OCI-LY3 (cell line): ENCODE data around the gene KLK7.

Experiments used
- EZH2phosphoT487 ChIP-seq: fragments of 200-600 bp; shearing (Covaris generic); IDR thresholded peaks from 2 replicates; pipeline ENCODE4 v1.6.1; 2018; ENCODE audit warnings: antibody characterized with exemption, mixed run types, low read depth
- TF ChIP-seq, protein P1 (sequence below): fragments of 200-600, 300-600 bp; sonication (generic); IDR thresholded peaks from 2 replicates; pipeline ENCODE4 v1.5.1; 2014; ENCODE audit warnings: antibody characterized with exemption, low read length, low read depth

DNA sequence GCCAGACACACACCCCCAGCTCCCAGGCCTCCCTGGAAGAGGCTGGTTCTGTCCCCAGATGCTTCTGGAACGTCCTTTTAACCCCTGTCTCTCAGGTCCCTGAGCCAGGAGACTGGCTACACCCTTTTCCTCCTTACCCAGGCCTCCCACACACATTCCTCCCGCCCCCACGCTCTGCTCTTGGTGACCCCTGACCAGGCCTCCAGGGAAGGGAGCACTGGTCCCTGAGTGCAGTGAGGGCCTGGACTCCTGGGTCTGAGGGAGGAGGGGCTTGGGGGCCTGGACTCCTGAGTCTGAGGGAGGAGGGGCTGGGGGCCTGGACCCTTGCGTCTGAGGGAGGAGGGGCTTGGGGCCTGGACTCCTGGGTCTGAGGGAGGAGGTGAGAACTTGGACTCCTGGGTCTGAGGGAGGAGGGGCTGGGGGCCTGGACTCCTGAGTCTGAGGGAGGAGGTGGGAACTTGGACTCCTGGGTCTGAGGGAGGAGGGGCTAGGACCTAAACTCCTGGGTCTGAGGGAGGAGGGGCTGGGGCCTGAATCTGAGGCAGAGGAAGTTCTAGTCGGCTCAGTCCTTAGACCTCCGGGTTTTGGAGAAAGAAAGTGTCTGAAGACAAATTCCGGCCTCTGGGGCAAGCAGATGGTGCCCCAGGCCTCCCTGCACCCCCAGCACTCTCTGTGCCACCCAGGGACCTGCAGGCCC is 14.9 kb downstream of the KLK7 start:
- TF ChIP-seq, protein P1, sequence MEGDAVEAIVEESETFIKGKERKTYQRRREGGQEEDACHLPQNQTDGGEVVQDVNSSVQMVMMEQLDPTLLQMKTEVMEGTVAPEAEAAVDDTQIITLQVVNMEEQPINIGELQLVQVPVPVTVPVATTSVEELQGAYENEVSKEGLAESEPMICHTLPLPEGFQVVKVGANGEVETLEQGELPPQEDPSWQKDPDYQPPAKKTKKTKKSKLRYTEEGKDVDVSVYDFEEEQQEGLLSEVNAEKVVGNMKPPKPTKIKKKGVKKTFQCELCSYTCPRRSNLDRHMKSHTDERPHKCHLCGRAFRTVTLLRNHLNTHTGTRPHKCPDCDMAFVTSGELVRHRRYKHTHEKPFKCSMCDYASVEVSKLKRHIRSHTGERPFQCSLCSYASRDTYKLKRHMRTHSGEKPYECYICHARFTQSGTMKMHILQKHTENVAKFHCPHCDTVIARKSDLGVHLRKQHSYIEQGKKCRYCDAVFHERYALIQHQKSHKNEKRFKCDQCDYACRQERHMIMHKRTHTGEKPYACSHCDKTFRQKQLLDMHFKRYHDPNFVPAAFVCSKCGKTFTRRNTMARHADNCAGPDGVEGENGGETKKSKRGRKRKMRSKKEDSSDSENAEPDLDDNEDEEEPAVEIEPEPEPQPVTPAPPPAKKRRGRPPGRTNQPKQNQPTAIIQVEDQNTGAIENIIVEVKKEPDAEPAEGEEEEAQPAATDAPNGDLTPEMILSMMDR = no peak
- TF ChIP-seq EZH2phosphoT487 = no peak
